DND-41 (cell line): ENCODE measurements around the gene GTF2E1.
A peak's percentile ranks its signal among the peaks of the same experiment; 100 is the strongest.
"Not testable (repeated sequence)": the region's sequence is repeated elsewhere in the genome, so short reads cannot be mapped to it uniquely, and the experiment has no call there.

Experiments
- ATAC-seq: fragments of 200-7000 bp; cut with Tn5 transposase; 3 replicates; pipeline ENCODE4 v1.9.1; 2021; ENCODE audit warnings: low read depth; ENCODE audit not compliant: insufficient read depth
- DNase-seq: peaks from one replicate; pipeline ENCODE4 v3.0.0-alpha.2; 2020
- H2AFZ ChIP-seq: 2 replicates; pipeline ENCODE4 v1.6.0; 2012; ENCODE audit warnings: low read depth, low read length
- H3K27ac ChIP-seq: 2 replicates; pipeline ENCODE4 v1.5.1; 2012; ENCODE audit warnings: low read length, inconsistent platforms
- H3K27me3 ChIP-seq: fragments of 200-600 bp; sonication (generic); 2 replicates; pipeline ENCODE4 v1.6.0; 2012; ENCODE audit warnings: low read length, mild to moderate bottlenecking, inconsistent platforms; ENCODE audit not compliant: insufficient read depth, poor library complexity
- H3K36me3 ChIP-seq: 2 replicates; pipeline ENCODE4 v1.5.1; 2012; ENCODE audit warnings: low read length, inconsistent platforms; ENCODE audit not compliant: insufficient read depth
- H3K4me1 ChIP-seq: 2 replicates; pipeline ENCODE4 v1.5.1; 2012; ENCODE audit warnings: mild to moderate bottlenecking, low read length; ENCODE audit not compliant: insufficient read depth
- H3K4me2 ChIP-seq: 2 replicates; pipeline ENCODE4 v1.6.0; 2012; ENCODE audit warnings: mild to moderate bottlenecking, moderate library complexity, low read length, inconsistent platforms; ENCODE audit not compliant: insufficient read depth
- H3K4me3 ChIP-seq, 2 experiments: fragments of 200-600 bp in 1 of 2; shearing (Covaris generic) in 1 of 2; 2 replicates each; pipeline ENCODE4 v1.5.1; 2012 to 2016; ENCODE audit warnings: inconsistent platforms in 2 of 2, low read length in 2 of 2, mild to moderate bottlenecking in 2 of 2, low read depth in 1 of 2, moderate library complexity in 1 of 2
- H3K79me2 ChIP-seq: 2 replicates; pipeline ENCODE4 v1.6.0; 2012; ENCODE audit warnings: low read length, inconsistent platforms; ENCODE audit not compliant: insufficient read depth
- H3K9ac ChIP-seq: 2 replicates; pipeline ENCODE4 v1.6.0; 2012; ENCODE audit warnings: low read depth, mild to moderate bottlenecking, inconsistent platforms, low read length, moderate library complexity
- H3K9me3 ChIP-seq: 2 replicates; pipeline ENCODE4 v1.5.1; 2012; ENCODE audit warnings: low read length, moderate library complexity, mild to moderate bottlenecking, inconsistent platforms; ENCODE audit not compliant: insufficient read depth, severe bottlenecking
- H4K20me1 ChIP-seq: 2 replicates; pipeline ENCODE4 v1.6.0; 2012; ENCODE audit warnings: low read length; ENCODE audit not compliant: insufficient read depth
- CTCF ChIP-seq: IDR thresholded peaks from 2 replicates; pipeline ENCODE4 v1.5.1; 2012; ENCODE audit warnings: borderline replicate concordance, low read length, moderate library complexity, mild to moderate bottlenecking; ENCODE audit not compliant: poor library complexity, severe bottlenecking; ENCODE audit errors: extremely low read depth
- EZH2 ChIP-seq: IDR thresholded peaks from 3 replicates; pipeline ENCODE4 v1.6.1; 2012; ENCODE audit warnings: borderline replicate concordance, low read depth, mild to moderate bottlenecking, moderate library complexity, low read length, inconsistent platforms; ENCODE audit not compliant: severe bottlenecking

Gene GTF2E1

GRCh38 chr3:120710369-120710768 lies 32.2 kb upstream of the GTF2E1 start:
- H3K4me3 ChIP-seq = no peak overlapping the region
- peaks cover 5% of the 10 kb centered on the region; the same call in 1 of the 2 replicates for H3K36me3 ChIP-seq
- no peak overlapping the region for H2AFZ ChIP-seq
- H3K79me2 ChIP-seq = no peaks in the 10 kb centered on the region
- no peak overlapping the region for H3K4me2 ChIP-seq
- TF ChIP-seq CTCF (no peak), EZH2 (no peak)
- ATAC-seq (no peak), DNase-seq (no peak)
- H3K9me3 ChIP-seq = no peaks in the 10 kb centered on the region
- no peaks in the 10 kb centered on the region for H3K27me3 ChIP-seq
- no peaks in the 10 kb centered on the region for H4K20me1 ChIP-seq
- no peak overlapping the region for H3K9ac ChIP-seq
- no peaks in the 10 kb centered on the region for H3K4me1 ChIP-seq
- no peak overlapping the region for H3K27ac ChIP-seq

- H3K9ac ChIP-seq = no peak overlapping the region
- ATAC-seq (no peak), DNase-seq (no peak)
- no peak overlapping the region for H3K27ac ChIP-seq
- H3K79me2 ChIP-seq = no peaks in the 10 kb centered on the region
- no peaks in the 10 kb centered on the region for H3K27me3 ChIP-seq
- H2AFZ ChIP-seq = no peak overlapping the region
- H3K4me1 ChIP-seq = no peaks in the 10 kb centered on the region
- no peaks in the 10 kb centered on the region for H3K36me3 ChIP-seq
- no peak for TF ChIP-seq EZH2
- TF ChIP-seq CTCF = no peak
- H4K20me1 ChIP-seq = no peaks in the 10 kb centered on the region
- H3K9me3 ChIP-seq = no peaks in the 10 kb centered on the region
- no peak overlapping the region for H3K4me2 ChIP-seq
- H3K4me3 ChIP-seq = no peak overlapping the region
These were observed 29.3 kb upstream of the GTF2E1 start for GRCh38 chr3:120713262-120713661.

GRCh38 chr3:120719167-120719834 lies 23.2 kb upstream of the GTF2E1 start:
- H4K20me1 ChIP-seq, H3K9ac ChIP-seq, H3K4me2 ChIP-seq, H3K36me3 ChIP-seq, H3K27me3 ChIP-seq, H3K79me2 ChIP-seq, H2AFZ ChIP-seq, H3K4me1 ChIP-seq, H3K27ac ChIP-seq, H3K9me3 ChIP-seq, H3K4me3 ChIP-seq: not testable (repeated sequence)
- DNase-seq = peak; percentile 69
- peak; percentile 53; the same call in 2 of the 3 replicates for ATAC-seq

- H3K79me2 ChIP-seq = no peaks in the 10 kb centered on the region
- no peak overlapping the region for H3K9ac ChIP-seq
- TF ChIP-seq CTCF (no peak), EZH2 (no peak)
- no peak overlapping the region for H3K27ac ChIP-seq
- H3K4me1 ChIP-seq = no peaks in the 10 kb centered on the region
- H3K4me3 ChIP-seq = no peak overlapping the region
- H3K4me2 ChIP-seq = no peak overlapping the region
- H2AFZ ChIP-seq = no peak overlapping the region
- no peaks in the 10 kb centered on the region for H3K27me3 ChIP-seq
- no peaks in the 10 kb centered on the region for H3K36me3 ChIP-seq
- no peaks in the 10 kb centered on the region for H4K20me1 ChIP-seq
- ATAC-seq = no peak
- H3K9me3 ChIP-seq = no peaks in the 10 kb centered on the region
- DNase-seq = no peak
These were observed 15.8 kb upstream of the GTF2E1 start for GRCh38 chr3:120726791-120727190.
